22Rv1 (cell line): ENCODE data around the gene C3orf20.

Experiments
- CTCF ChIP-seq: fragments of 450-650 bp; IDR thresholded peaks from 2 replicates; pipeline ENCODE4 v1.5.1; 2017; ENCODE audit warnings: mild to moderate bottlenecking
- ZFX ChIP-seq: fragments of 450-650 bp; IDR thresholded peaks from 2 replicates; pipeline ENCODE4 v1.6.1; 2017; ENCODE audit warnings: antibody characterized with exemption, borderline replicate concordance

DNA sequence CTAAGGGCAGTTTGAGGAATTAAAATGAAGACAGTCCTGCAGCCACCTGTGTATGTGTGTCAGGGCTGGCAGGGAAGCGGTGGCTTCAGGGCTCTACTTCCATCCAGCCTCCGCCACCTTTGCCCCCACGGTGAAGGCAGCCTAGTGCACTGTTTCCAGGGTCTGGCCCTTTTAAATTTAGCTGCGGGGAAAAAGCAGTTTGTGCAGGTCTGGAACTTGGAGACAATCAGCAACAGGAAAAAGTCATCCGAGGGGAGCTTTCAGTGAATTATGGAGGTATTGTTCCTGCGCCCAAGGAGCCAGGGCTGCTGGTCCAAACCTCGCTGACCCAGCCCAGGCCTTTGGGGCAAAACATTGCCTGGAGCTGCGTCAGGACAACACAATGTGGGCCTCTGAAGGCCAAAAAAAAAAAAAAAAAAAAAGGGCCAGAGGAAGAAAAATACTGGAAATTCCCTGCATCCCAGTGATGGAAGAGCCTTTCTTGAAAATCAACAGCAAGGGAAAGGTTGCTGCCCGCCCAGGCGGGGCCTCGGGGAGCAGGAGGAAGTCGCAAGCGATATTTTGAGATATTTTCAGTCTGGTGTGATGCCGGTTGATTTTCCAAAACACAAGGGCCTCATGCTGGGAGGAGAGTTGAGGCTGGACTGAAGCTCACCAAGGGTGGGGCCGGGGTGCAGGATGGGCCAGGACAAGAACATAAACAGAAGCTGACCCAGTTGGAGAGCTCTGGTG is 118.4 kb downstream of the C3orf20 start:
- TF ChIP-seq CTCF, result no peak
- no peak for TF ChIP-seq ZFX
